CD4-positive, alpha-beta T cell treated with Interleukin-1 beta for 1 hour (primary cell): ENCODE measurements around the gene SPRYD7.
"Not testable (repeated sequence)": the region's sequence is repeated elsewhere in the genome, so short reads cannot be mapped to it uniquely, and the experiment has no call there.

ENCODE experiments used
- DNase-seq, 2 donors: peaks; one replicate each; pipeline ENCODE4 v3.0.0-alpha.2; 2020 to 2022

SPRYD7 gene

GRCh38 chr13:49932066-49932465, 4.1 kb downstream of the SPRYD7 start:
- DNase-seq: no peak

- DNase-seq: no peak
Measured at GRCh38 chr13:49927755-49928154, 8.4 kb downstream of the SPRYD7 start.

- DNase-seq: no peak
Measured at GRCh38 chr13:49925881-49926418, 10.2 kb downstream of the SPRYD7 start.

GRCh38 chr13:49922301-49922700, 13.8 kb downstream of the SPRYD7 start:
- DNase-seq: no peak

GRCh38 chr13:49920969-49921368, 15.2 kb downstream of the SPRYD7 start:
- not testable (repeated sequence) for DNase-seq

GRCh38 chr13:49918106-49918505, 18.0 kb downstream of the SPRYD7 start:
- DNase-seq: not testable (repeated sequence)

GRCh38 chr13:49914947-49915346, 21.2 kb downstream of the SPRYD7 start:
- DNase-seq: no peak

- DNase-seq: no peak
Measured at GRCh38 chr13:49908637-49909036, 27.5 kb downstream of the SPRYD7 start.

- no peak for DNase-seq
Measured at GRCh38 chr13:49904729-49905456, 31.2 kb downstream of the SPRYD7 start.

GRCh38 chr13:49898792-49899191, 37.3 kb downstream of the SPRYD7 start:
- no peak for DNase-seq

- no peak for DNase-seq
Measured at GRCh38 chr13:49897713-49898112, 38.4 kb downstream of the SPRYD7 start.

- DNase-seq: no peak
Measured at GRCh38 chr13:49895826-49896225, 40.3 kb downstream of the SPRYD7 start.

GRCh38 chr13:49893591-49893990, 42.5 kb downstream of the SPRYD7 start:
- DNase-seq: no peak

- no peak for DNase-seq
Measured at GRCh38 chr13:49890376-49890775, 45.8 kb downstream of the SPRYD7 start.

- DNase-seq: no peak
Measured at GRCh38 chr13:49878682-49879081, 57.5 kb downstream of the SPRYD7 start.

- DNase-seq: no peak
Measured at GRCh38 chr13:49877629-49878218, 58.4 kb downstream of the SPRYD7 start.

GRCh38 chr13:49874430-49874829, 61.7 kb downstream of the SPRYD7 start:
- DNase-seq: no peak

- DNase-seq: no peak
Measured at GRCh38 chr13:49869519-49869918, 66.6 kb downstream of the SPRYD7 start.

- no peak for DNase-seq
Measured at GRCh38 chr13:49867834-49868233, 68.3 kb downstream of the SPRYD7 start.

GRCh38 chr13:49865218-49865617, 70.9 kb downstream of the SPRYD7 start:
- no peak for DNase-seq

GRCh38 chr13:49864509-49864908, 71.6 kb downstream of the SPRYD7 start:
- no peak for DNase-seq
